Measurements from ENCODE around the gene SRGAP2C.
"Not testable (repeated sequence)": the region's sequence is repeated elsewhere in the genome, so short reads cannot be mapped to it uniquely, and the experiment has no call there.

- TF ChIP-seq CTCF, POLR2AphosphoS5 (IDR thresholded peaks at IDR 0.05): not testable (repeated sequence)
Observed at GRCh38 chr1:121355711-121356420, 171.1 kb downstream of the SRGAP2C start.
